Testis (tissue), 3 donors: Measurements from ENCODE around the gene COL11A2. TPM values are rescaled to one million over a fixed set of nuclear protein-coding genes. Genes with fewer than 3 reads are reported as not detected.
A peak's percentile ranks its signal among the peaks of the same experiment; 100 is the strongest.

Source experiments
- DNase-seq: peaks from one replicate; pipeline ENCODE4 v3.0.0-alpha.2; 2019
- H3K27ac ChIP-seq, 2 donors: fragments of 200-600 bp; sonication (generic); one replicate each; pipeline ENCODE4 v1.5.1; 2019
- H3K27me3 ChIP-seq: fragments of 200-600 bp; sonication (generic); one replicate; pipeline ENCODE4 v1.5.1; 2019
- H3K36me3 ChIP-seq: fragments of 200-600 bp; sonication (generic); one replicate; pipeline ENCODE4 v1.5.1; 2017; ENCODE audit warnings: low read depth; ENCODE audit errors: missing control alignments
- H3K4me1 ChIP-seq: fragments of 200-600 bp; sonication (generic); one replicate; pipeline ENCODE4 v1.5.1; 2019
- H3K4me3 ChIP-seq, 2 donors: fragments of 200-600 bp; sonication (generic); one replicate each; pipeline ENCODE4 v1.5.1; 2017 to 2019
- H3K9me3 ChIP-seq: fragments of 200-600 bp; sonication (generic); one replicate; pipeline ENCODE4 v1.5.1; 2017
- CTCF ChIP-seq, 3 experiments: fragments of 450-650 bp in 2 of 3; fragments of 200-600 bp in 1 of 3; sonication (generic) in 1 of 3; IDR thresholded peaks; one replicate each; pipeline ENCODE4 v1.5.1; 2016 to 2019; ENCODE audit warnings: antibody characterized with exemption in 3 of 3, mild to moderate bottlenecking in 2 of 3, moderate library complexity in 1 of 3
- POLR2A ChIP-seq: fragments of 450-650 bp; IDR thresholded peaks from one replicate; pipeline ENCODE4 v1.6.1; 2017; ENCODE audit warnings: antibody characterized with exemption, mild to moderate bottlenecking, moderate library complexity
- WGBS, 2 donors: methylation state at CpG; one replicate each; pipeline ENCODE4 v1.1.5; 2018; 5-methylcytosine and 5-hydroxymethylcytosine counted together
- intact Hi-C: fragments of 100-400 bp; cut with DNase I; formaldehyde crosslinking; loops from one replicate; pipeline ENCODE4 v1.15.1; 2023; ENCODE audit warnings: low total_unique reads
- polyA plus RNA-seq: library from polyadenylated mRNA; stranded (reverse); fragments of 350-450 nt; fragmentation: Illumina TruSeq; extraction: RNeasy Lipid Tissue Mini Kit (QIAGEN cat#74804); gene quantifications from one replicate; pipeline ENCODE4 v1.2.3, GENCODE V29; 2014; ENCODE audit warnings: low read depth, low replicate concordance; ENCODE audit not compliant: insufficient read depth
- total RNA-seq, 2 donors: library from RNA; depleted of rRNA; stranded (reverse); fragments of >200 nt; gene quantifications; one replicate each; pipeline ENCODE4 v1.2.3, GENCODE V29; 2016

The COL11A2 gene
- total and polyA plus RNA-seq, 3 donors from 2014 or later = 8.2 to 8.8 (median 8.6) TPM

- Histone ChIP-seq H3K4me3 (no peak overlapping the region), H3K9me3 (no peaks in the 10 kb centered on the region), H3K27me3 (peaks cover 3% of the 10 kb centered on the region), H3K36me3 (no peaks in the 10 kb centered on the region), H3K4me1 (no peaks in the 10 kb centered on the region), H3K27ac (no peak overlapping the region)
- 0 to 2% methylated on average over 3 of the region's 3 CpGs for WGBS, 2 donors
- intact Hi-C loops = no loop called here
- no peak for TF ChIP-seq POLR2A
- peak; percentile 68 to 96 (median 80) for TF ChIP-seq CTCF (IDR thresholded peaks at IDR 0.05)
- no peak for DNase-seq
Observed at GRCh38 chr6:33118525-33119123, 73.6 kb downstream of the COL11A2 start.

- 21 to 22% methylated on average over 9 of the region's 9 CpGs for WGBS, 2 donors
- Histone ChIP-seq H3K27me3 (peaks cover 3% of the 10 kb centered on the region), H3K4me3 (no peak overlapping the region), H3K4me1 (no peaks in the 10 kb centered on the region), H3K27ac (no peak overlapping the region), H3K36me3 (no peaks in the 10 kb centered on the region), H3K9me3 (no peaks in the 10 kb centered on the region)
- no peak for TF ChIP-seq CTCF (IDR thresholded peaks at IDR 0.05)
- no peak for TF ChIP-seq POLR2A
- intact Hi-C loops = no loop called here
- no peak for DNase-seq
Observed at GRCh38 chr6:33117811-33118277, 74.4 kb downstream of the COL11A2 start.

GRCh38 chr6:33116841-33117711 lies 75.2 kb downstream of the COL11A2 start:
- WGBS, 2 donors = 3 to 10% methylated on average over 31 to 32 of the region's 32 CpGs
- intact Hi-C loops = no loop called here
- Histone ChIP-seq H3K4me1 (peaks cover 3% of the 10 kb centered on the region), H3K27ac (no peak overlapping the region), H3K9me3 (no peaks in the 10 kb centered on the region), H3K36me3 (no peaks in the 10 kb centered on the region), H3K27me3 (peaks cover 3% of the 10 kb centered on the region), H3K4me3 (no peak overlapping the region)
- no peak for DNase-seq
- no peak for TF ChIP-seq POLR2A
- TF ChIP-seq CTCF (IDR thresholded peaks at IDR 0.05) = no peak

- peaks cover 3% of the 10 kb centered on the region for H3K27me3 ChIP-seq
- DNase-seq = no peak
- H3K36me3 ChIP-seq = no peaks in the 10 kb centered on the region
- H3K27ac ChIP-seq = no peak overlapping the region
- intact Hi-C loops = no loop called here
- no peak for TF ChIP-seq POLR2A
- no peak for TF ChIP-seq CTCF (IDR thresholded peaks at IDR 0.05)
- peaks cover 7% of the 10 kb centered on the region for H3K4me1 ChIP-seq
- no peaks in the 10 kb centered on the region for H3K9me3 ChIP-seq
- WGBS, 2 donors = 4 to 16% methylated on average over 6 of the region's 6 CpGs
- no peak overlapping the region for H3K4me3 ChIP-seq
Observed at GRCh38 chr6:33116417-33116816, 75.8 kb downstream of the COL11A2 start.
